Gastroesophageal sphincter (tissue), 3 donors: ENCODE data around the gene DACH1.

Experiments used
- POLR2A ChIP-seq, 2 donors: fragments of 450-650 bp; IDR thresholded peaks; one replicate each; pipeline ENCODE4 v1.6.1; 2017; ENCODE audit warnings: antibody characterized with exemption in 2 of 2, mild to moderate bottlenecking in 2 of 2, moderate library complexity in 1 of 2
- TF ChIP-seq, protein P1 (sequence below), 4 experiments: fragments of 200-600 bp in 2 of 4; fragments of 450-650 bp in 2 of 4; sonication (generic) in 1 of 4; IDR thresholded peaks; one replicate each; pipeline ENCODE4 v1.5.1; 2017 to 2019; ENCODE audit warnings: antibody characterized with exemption in 4 of 4, mild to moderate bottlenecking in 2 of 4, moderate library complexity in 2 of 4

DNA sequence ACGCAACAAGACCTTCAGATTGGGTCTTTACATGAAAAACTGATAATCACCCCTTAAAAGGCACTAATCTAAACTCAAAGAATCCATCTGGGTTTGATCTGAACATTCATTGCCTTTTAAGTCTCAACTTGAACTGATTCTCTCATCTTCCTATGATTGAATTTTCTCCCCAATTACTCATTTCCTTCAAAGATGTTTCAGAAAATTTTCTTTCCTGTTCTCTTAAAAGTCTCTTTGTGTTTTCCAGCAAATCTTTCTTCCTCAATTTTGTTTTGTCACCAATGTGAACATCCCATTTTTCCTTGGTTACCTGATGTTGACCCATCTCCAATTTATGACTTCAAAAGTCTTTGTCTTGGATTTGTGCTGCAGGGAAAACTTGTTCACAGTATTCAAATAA is 234.3 kb downstream of the DACH1 start:
- TF ChIP-seq, protein P1, sequence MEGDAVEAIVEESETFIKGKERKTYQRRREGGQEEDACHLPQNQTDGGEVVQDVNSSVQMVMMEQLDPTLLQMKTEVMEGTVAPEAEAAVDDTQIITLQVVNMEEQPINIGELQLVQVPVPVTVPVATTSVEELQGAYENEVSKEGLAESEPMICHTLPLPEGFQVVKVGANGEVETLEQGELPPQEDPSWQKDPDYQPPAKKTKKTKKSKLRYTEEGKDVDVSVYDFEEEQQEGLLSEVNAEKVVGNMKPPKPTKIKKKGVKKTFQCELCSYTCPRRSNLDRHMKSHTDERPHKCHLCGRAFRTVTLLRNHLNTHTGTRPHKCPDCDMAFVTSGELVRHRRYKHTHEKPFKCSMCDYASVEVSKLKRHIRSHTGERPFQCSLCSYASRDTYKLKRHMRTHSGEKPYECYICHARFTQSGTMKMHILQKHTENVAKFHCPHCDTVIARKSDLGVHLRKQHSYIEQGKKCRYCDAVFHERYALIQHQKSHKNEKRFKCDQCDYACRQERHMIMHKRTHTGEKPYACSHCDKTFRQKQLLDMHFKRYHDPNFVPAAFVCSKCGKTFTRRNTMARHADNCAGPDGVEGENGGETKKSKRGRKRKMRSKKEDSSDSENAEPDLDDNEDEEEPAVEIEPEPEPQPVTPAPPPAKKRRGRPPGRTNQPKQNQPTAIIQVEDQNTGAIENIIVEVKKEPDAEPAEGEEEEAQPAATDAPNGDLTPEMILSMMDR (IDR thresholded peaks at IDR 0.05): no peak
- TF ChIP-seq POLR2A (IDR thresholded peaks at IDR 0.05): no peak
